Fibroblast of skin of back (primary cell): ENCODE data around the gene YJU2.

ENCODE experiments used
- DNase-seq: peaks from one replicate; pipeline ENCODE4 v3.0.0-alpha.2; 2013

The YJU2 gene

GRCh38 chr19:4298810-4299550, 52.1 kb downstream of the YJU2 start:
- DNase-seq: no peak

- no peak for DNase-seq
Measured at GRCh38 chr19:4300589-4300988, 53.7 kb downstream of the YJU2 start.

- no peak for DNase-seq
Measured at GRCh38 chr19:4301590-4302242, 54.8 kb downstream of the YJU2 start.

GRCh38 chr19:4302243-4302640, 55.4 kb downstream of the YJU2 start, which contains the start of gene TMIGD2:
TSS of gene TMIGD2 (minus strand) at chr19:4302389. CDS start at chr19:4302385, 4 bp downstream.
- no peak for DNase-seq

GRCh38 chr19:4303819-4304537, 57.1 kb downstream of the YJU2 start:
- no peak for DNase-seq

- peak; percentile 69 for DNase-seq
Measured at GRCh38 chr19:4304538-4305256, 57.8 kb downstream of the YJU2 start, which contains the start of gene FSD1. TSS of gene FSD1 (plus strand) at chr19:4304598. CDS start at chr19:4304747, 149 bp downstream.

- no peak for DNase-seq
Measured at GRCh38 chr19:4305257-4305612, 58.4 kb downstream of the YJU2 start.

GRCh38 chr19:4305659-4306058, 58.8 kb downstream of the YJU2 start:
- DNase-seq: no peak

- no peak for DNase-seq
Measured at GRCh38 chr19:4310247-4311121, 63.6 kb downstream of the YJU2 start.

- no peak for DNase-seq
Measured at GRCh38 chr19:4313847-4314490, 67.1 kb downstream of the YJU2 start.

- DNase-seq: no peak
Measured at GRCh38 chr19:4316956-4317355, 70.1 kb downstream of the YJU2 start.

- no peak for DNase-seq
Measured at GRCh38 chr19:4318460-4318859, 71.6 kb downstream of the YJU2 start.
